Loucy (cell line): ENCODE data around the gene TNC.

Experiments
- H2AFZ ChIP-seq: fragments of 200-600 bp; sonication (generic); 2 replicates; pipeline ENCODE4 v1.6.0; 2016; ENCODE audit warnings: antibody characterized with exemption, mild to moderate bottlenecking, low read length, moderate library complexity
- H3F3A ChIP-seq: fragments of 200-600 bp; 2 replicates; pipeline ENCODE4 v1.6.0; 2016; ENCODE audit warnings: antibody characterized with exemption, low read depth, mild to moderate bottlenecking
- H3K27me3 ChIP-seq: fragments of 200-600 bp; sonication (generic); 2 replicates; pipeline ENCODE4 v1.6.1; 2014; ENCODE audit warnings: low read length, mild to moderate bottlenecking; ENCODE audit not compliant: insufficient read depth, poor library complexity, severe bottlenecking
- H3K36me3 ChIP-seq: fragments of 200-600 bp; sonication (generic); 2 replicates; pipeline ENCODE4 v1.6.1; 2016; ENCODE audit warnings: low read length; ENCODE audit not compliant: insufficient read depth
- H3K4me1 ChIP-seq: fragments of 200-600 bp; sonication (generic); 2 replicates; pipeline ENCODE4 v1.5.1; 2014; ENCODE audit warnings: low read length, mild to moderate bottlenecking; ENCODE audit not compliant: insufficient read depth, poor library complexity, severe bottlenecking
- H3K4me2 ChIP-seq: fragments of 200-600 bp; sonication (generic); 2 replicates; pipeline ENCODE4 v1.6.0; 2014; ENCODE audit warnings: antibody characterized with exemption, low read length, low read depth, mild to moderate bottlenecking; ENCODE audit not compliant: poor library complexity, severe bottlenecking
- H3K4me3 ChIP-seq: fragments of 200-600 bp; sonication (generic); 2 replicates; pipeline ENCODE4 v1.5.1; 2014; ENCODE audit warnings: low read length, mild to moderate bottlenecking, mixed read lengths; ENCODE audit not compliant: poor library complexity, severe bottlenecking
- H3K79me2 ChIP-seq: fragments of 200-600 bp; sonication (generic); 2 replicates; pipeline ENCODE4 v1.6.1; 2014; ENCODE audit warnings: low read length; ENCODE audit not compliant: insufficient read depth
- H3K9ac ChIP-seq: fragments of 200-600 bp; sonication (generic); 2 replicates; pipeline ENCODE4 v1.6.0; 2014; ENCODE audit warnings: mild to moderate bottlenecking, low read depth, low read length, moderate library complexity; ENCODE audit not compliant: poor library complexity, severe bottlenecking
- H3K9me2 ChIP-seq: fragments of 200-600 bp; sonication (generic); replicated peaks from 2 replicates; pipeline ENCODE4 v1.6.1; 2016; ENCODE audit warnings: low read depth, low read length, mixed read lengths
- H3K9me3 ChIP-seq: fragments of 200-600 bp; sonication (generic); 2 replicates; pipeline ENCODE4 v1.6.1; 2014; ENCODE audit warnings: mild to moderate bottlenecking, antibody characterized with exemption, low read length, low read depth; ENCODE audit not compliant: insufficient read depth
- H4K20me1 ChIP-seq: fragments of 200-600 bp; sonication (generic); 2 replicates; pipeline ENCODE4 v1.6.0; 2014; ENCODE audit warnings: antibody characterized with exemption, low read length, mild to moderate bottlenecking; ENCODE audit not compliant: insufficient read depth, poor library complexity, severe bottlenecking
- CTCF ChIP-seq: fragments of 200-600 bp; sonication (generic); conservative IDR thresholded peaks from 2 replicates; pipeline ENCODE4 v1.5.1; 2014; ENCODE audit warnings: mild to moderate bottlenecking, antibody characterized with exemption, low read length
- EZH2phosphoT487 ChIP-seq: fragments of 200-600 bp; IDR thresholded peaks from 2 replicates; pipeline ENCODE4 v1.6.1; 2018; ENCODE audit warnings: antibody characterized with exemption, mild to moderate bottlenecking, moderate library complexity, borderline replicate concordance

TNC gene

DNA sequence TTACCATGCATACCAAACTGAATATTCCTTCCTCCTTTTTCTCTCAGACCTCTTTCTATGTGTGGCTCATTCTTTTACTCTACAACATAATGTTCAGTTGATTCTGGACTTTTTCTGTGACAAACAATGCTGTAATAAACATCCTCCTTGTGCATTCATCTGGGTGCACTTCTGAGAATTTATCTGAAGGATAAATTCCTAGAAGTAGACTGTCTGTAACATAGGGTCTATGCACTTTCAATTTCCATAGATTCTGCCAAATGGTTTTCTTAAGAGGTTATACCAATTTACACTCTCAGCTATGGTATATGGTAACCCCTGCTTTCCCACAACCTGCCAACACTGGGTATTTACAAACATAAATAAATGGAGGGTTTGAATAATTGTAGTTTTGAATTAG is 24.1 kb upstream of the TNC start:
- H2AFZ ChIP-seq: no peak overlapping the region
- TF ChIP-seq CTCF (no peak), EZH2phosphoT487 (no peak)
- no peak overlapping the region for H3K4me2 ChIP-seq
- no peaks in the 10 kb centered on the region for H3K4me1 ChIP-seq
- no peaks in the 10 kb centered on the region for H4K20me1 ChIP-seq
- no peak overlapping the region for H3K9ac ChIP-seq
- H3K4me3 ChIP-seq: no peak overlapping the region
- H3K36me3 ChIP-seq: no peaks in the 10 kb centered on the region
- H3K27me3 ChIP-seq: peaks cover 3% of the 10 kb centered on the region
- H3F3A ChIP-seq: no peaks in the 10 kb centered on the region
- no peaks in the 10 kb centered on the region; the same call in 1 of the 2 replicates for H3K9me2 ChIP-seq
- no peaks in the 10 kb centered on the region for H3K79me2 ChIP-seq
- no peaks in the 10 kb centered on the region for H3K9me3 ChIP-seq

GRCh38 chr9:115141612-115142011 is 23.7 kb upstream of the TNC start:
- Histone ChIP-seq H3K79me2 (no peaks in the 10 kb centered on the region), H3K4me3 (no peak overlapping the region), H3F3A (no peaks in the 10 kb centered on the region), H3K4me2 (no peak overlapping the region), H4K20me1 (no peaks in the 10 kb centered on the region), H3K36me3 (no peaks in the 10 kb centered on the region), H3K9ac (no peak overlapping the region), H3K9me2 (no peaks in the 10 kb centered on the region; the same call in 1 of the 2 replicates), H3K9me3 (no peaks in the 10 kb centered on the region), H3K27me3 (peaks cover 3% of the 10 kb centered on the region), H2AFZ (no peak overlapping the region), H3K4me1 (no peaks in the 10 kb centered on the region)
- no peak for TF ChIP-seq CTCF
- no peak for TF ChIP-seq EZH2phosphoT487

- TF ChIP-seq EZH2phosphoT487: no peak
- TF ChIP-seq CTCF: no peak
- Histone ChIP-seq H3K9me3 (no peaks in the 10 kb centered on the region), H3K9ac (no peak overlapping the region)
Observed at GRCh38 chr9:115138151-115138550, 20.2 kb upstream of the TNC start.

More at GRCh38 chr9:115138151-115138550, 20.2 kb upstream of the TNC start:
- Histone ChIP-seq H4K20me1 (no peaks in the 10 kb centered on the region), H3K4me3 (no peak overlapping the region), H3K36me3 (no peaks in the 10 kb centered on the region), H3K79me2 (no peaks in the 10 kb centered on the region), H2AFZ (no peak overlapping the region), H3K27me3 (peaks cover 3% of the 10 kb centered on the region), H3K9me2 (no peaks in the 10 kb centered on the region; the same call in 1 of the 2 replicates), H3F3A (no peaks in the 10 kb centered on the region), H3K4me1 (no peaks in the 10 kb centered on the region), H3K4me2 (no peak overlapping the region)
